ENCODE measurements around the gene FKBP9. TPM values are rescaled to one million over a fixed set of nuclear protein-coding genes. Genes with fewer than 3 reads are reported as not detected.
A peak's percentile ranks its signal among the peaks of the same experiment; 100 is the strongest.

The FKBP9 gene
- polyA plus RNA-seq, 1 experiment: 248 TPM

DNA sequence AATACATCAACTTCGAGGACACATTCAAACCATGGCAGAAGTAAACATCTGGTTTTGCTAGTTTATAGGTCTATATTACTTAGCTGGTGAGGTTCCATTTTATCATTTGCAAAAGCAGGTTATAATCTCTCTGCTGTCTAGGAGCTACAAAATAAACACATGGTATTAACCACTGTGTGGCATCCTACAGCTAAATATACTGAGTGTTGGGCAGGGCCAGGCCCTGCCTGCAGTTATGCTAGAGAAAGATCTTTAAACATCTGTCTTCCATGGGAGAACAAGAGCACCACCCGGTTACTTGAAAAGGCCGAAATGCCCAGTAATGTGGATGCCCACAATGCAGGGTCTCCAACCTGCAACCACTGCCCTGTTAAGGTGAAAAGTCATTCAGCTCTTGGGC lies 20.6 kb upstream of the FKBP9 start:
- no peak for DNase-seq (ENCODE audit: low read depth)
- CTCF ChIA-PET: interaction anchor here (1.2 to 2.1 kb wide), 2 partner anchors 171 to 172 kb away, joined by 3 to 7 read pairs; partner anchors contain the start of gene RP9
- TF ChIP-seq, protein P1, sequence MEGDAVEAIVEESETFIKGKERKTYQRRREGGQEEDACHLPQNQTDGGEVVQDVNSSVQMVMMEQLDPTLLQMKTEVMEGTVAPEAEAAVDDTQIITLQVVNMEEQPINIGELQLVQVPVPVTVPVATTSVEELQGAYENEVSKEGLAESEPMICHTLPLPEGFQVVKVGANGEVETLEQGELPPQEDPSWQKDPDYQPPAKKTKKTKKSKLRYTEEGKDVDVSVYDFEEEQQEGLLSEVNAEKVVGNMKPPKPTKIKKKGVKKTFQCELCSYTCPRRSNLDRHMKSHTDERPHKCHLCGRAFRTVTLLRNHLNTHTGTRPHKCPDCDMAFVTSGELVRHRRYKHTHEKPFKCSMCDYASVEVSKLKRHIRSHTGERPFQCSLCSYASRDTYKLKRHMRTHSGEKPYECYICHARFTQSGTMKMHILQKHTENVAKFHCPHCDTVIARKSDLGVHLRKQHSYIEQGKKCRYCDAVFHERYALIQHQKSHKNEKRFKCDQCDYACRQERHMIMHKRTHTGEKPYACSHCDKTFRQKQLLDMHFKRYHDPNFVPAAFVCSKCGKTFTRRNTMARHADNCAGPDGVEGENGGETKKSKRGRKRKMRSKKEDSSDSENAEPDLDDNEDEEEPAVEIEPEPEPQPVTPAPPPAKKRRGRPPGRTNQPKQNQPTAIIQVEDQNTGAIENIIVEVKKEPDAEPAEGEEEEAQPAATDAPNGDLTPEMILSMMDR (IDR thresholded peaks at IDR 0.05; ENCODE audit: insufficient read depth, low read depth, low read length): no peak
- Histone ChIP-seq H3K27me3 (ENCODE audit: control insufficient read depth, insufficient read depth, low read length) (no peaks in the 10 kb centered on the region), H3K4me3 (ENCODE audit: low read depth, low read length) (no peak overlapping the region), H3K36me3 (ENCODE audit: control insufficient read depth, insufficient read depth, low read length) (peaks cover 7% of the 10 kb centered on the region)
- POLR2A ChIA-PET: no interaction called here

DNA sequence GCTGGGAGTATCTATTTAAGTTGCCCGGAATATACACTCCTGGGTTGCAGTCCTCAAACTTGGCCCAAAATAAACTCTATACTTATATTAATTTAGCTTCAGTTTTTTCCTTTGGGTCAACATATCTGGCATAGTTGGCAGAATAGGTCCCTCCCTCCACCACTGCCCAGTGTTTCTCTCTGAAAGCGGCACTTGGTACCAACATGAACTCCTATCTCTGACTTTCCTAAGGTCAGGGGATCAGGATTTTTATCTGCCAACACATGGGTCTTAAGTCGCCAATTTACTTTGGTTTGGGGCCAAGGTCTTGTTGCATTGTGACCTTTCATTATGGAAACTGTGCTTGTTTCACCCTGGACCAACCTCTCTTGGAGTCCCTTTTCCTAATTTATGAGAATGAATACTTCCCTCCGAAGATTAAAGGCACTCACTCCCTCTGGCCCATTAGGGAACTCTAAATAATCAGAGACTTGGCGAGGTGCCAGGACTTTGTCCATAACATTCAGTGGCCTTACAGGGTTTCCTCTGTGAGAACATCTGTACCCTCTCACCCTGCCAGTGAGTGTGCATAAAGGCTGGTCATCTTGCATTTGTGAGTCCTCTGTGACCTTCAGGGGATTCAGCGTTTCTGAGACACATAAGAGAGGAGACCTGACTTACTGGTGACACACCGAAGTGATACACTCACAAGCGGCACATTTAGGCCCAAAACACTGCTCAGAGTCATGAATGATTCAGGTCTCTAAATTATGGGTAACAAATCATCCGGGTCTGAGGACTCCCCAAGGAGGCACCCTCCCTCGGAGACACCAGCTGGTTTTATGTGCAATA lies 19.7 kb upstream of the FKBP9 start:
- ChIA-PET CTCF (interaction anchor here (0.9 to 2.1 kb wide), 2 partner anchors 48 to 170 kb away, joined by 3 to 7 read pairs; no protein-coding TSS in a partner anchor), POLR2A (no interaction called here)
- TF ChIP-seq, protein P1 (IDR thresholded peaks at IDR 0.05; ENCODE audit: insufficient read depth, low read depth, low read length): no peak
- Histone ChIP-seq H3K36me3 (ENCODE audit: control insufficient read depth, insufficient read depth, low read length) (peaks cover 7% of the 10 kb centered on the region), H3K4me3 (ENCODE audit: low read depth, low read length) (no peak overlapping the region), H3K27me3 (ENCODE audit: control insufficient read depth, insufficient read depth, low read length) (no peaks in the 10 kb centered on the region)
- no peak for DNase-seq (ENCODE audit: low read depth)

DNA sequence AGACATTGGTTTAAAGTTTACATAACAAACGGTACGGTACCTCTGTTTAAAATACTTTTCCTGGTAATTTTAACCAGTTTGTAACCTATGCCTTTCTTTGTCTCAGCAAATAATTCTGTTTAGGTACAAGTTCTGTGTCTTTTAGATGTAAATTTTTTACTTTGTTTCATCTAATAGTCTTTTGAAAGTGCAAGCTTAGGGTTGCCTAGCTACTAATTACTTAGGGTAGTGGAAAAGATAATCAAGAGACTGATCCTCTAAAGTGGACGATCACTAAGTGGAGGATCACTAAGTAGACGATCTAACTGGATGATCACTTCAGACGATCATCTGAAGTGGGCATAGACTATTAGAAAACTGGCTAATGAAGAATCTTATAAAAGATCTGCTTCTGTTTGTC lies 16.1 kb upstream of the FKBP9 start:
- Histone ChIP-seq H3K36me3 (ENCODE audit: control insufficient read depth, insufficient read depth, low read length) (peaks cover 5% of the 10 kb centered on the region), H3K4me3 (ENCODE audit: low read depth, low read length) (peak overlapping the region; percentile 67), H3K27me3 (ENCODE audit: control insufficient read depth, insufficient read depth, low read length) (no peaks in the 10 kb centered on the region)
- TF ChIP-seq, protein P1 (IDR thresholded peaks at IDR 0.05; ENCODE audit: insufficient read depth, low read depth, low read length): no peak
- ChIA-PET CTCF (interaction anchor here (0.7 to 2.9 kb wide), 3 partner anchors 17 to 141 kb away, joined by 3 to 12 read pairs (median 3); no protein-coding TSS in a partner anchor), POLR2A (interaction anchor here (0.5 to 0.7 kb wide), 2 partner anchors 16 to 1017 kb away, joined by 4 to 11 read pairs; partner anchors contain the start of gene FKBP9)
- DNase-seq (ENCODE audit: low read depth): no peak

DNA sequence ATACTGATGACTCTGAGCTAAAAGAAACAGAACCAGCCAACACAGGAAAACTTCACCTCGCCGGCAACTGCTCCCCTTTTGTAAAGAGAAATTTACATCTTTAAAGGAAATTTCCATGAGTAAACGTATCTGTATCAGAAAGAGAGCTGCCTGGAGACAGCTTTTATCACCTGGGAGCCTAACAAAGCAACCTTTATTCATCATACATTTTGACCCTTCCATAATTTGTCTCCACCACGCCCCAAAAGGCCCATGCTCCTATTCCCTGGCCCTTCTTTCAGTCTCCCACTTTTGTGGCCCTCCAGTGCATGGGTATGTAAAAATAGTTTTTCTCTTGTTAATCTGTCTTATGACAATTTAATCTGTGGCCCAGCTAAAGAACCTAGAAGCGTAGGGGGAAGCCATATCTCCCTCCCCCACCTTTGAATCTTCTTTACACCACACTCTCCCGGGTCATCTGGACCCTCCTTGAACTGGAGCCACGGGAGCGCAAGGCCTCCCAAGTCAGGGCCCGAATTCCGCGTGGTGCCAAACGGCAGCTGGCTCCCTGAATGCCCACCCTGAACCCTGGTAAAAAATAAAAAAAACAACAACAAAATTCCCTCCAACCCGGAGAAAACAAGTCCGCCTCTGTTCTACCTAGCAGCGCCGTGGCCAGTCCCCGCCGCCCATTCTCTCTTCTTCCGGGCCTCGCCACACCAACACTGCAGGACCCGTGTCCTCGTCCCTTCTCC lies 15.4 kb upstream of the FKBP9 start:
- peaks cover 5% of the 10 kb centered on the region for H3K36me3 ChIP-seq (ENCODE audit: control insufficient read depth, insufficient read depth, low read length)
- POLR2A ChIA-PET: no interaction called here
- peak overlapping the region; percentile 67 for H3K4me3 ChIP-seq (ENCODE audit: low read depth, low read length)
- H3K27me3 ChIP-seq (ENCODE audit: control insufficient read depth, insufficient read depth, low read length): no peaks in the 10 kb centered on the region
- CTCF ChIA-PET: interaction anchor here (0.6 to 2.9 kb wide), 8 partner anchors 9 to 617 kb away, joined by 3 to 12 read pairs (median 4); no protein-coding TSS in a partner anchor
- TF ChIP-seq, protein P1 (IDR thresholded peaks at IDR 0.05; ENCODE audit: insufficient read depth, low read depth, low read length): no peak
- DNase-seq (ENCODE audit: low read depth): no peak

All from BJ (cell line).